ENCODE measurements around the gene MYO18A.
"Not testable (repeated sequence)": the region's sequence is repeated elsewhere in the genome, so short reads cannot be mapped to it uniquely, and the experiment has no call there.

Gene MYO18A
- total RNA-seq = 95.3 to 257 (median 197) reads per million in 4 experiments

GRCh38 chr17:29180034-29180787 is at the start of gene MYO18A:
Gene MYO18A (minus strand): TSS chr17:29180398. CDS start chr17:29166940, 13,458 bp downstream.
- peak; percentile 46 for DNase-seq

GRCh38 chr17:29225396-29225795 is 45.2 kb upstream of the MYO18A start:
- no peak for DNase-seq

GRCh38 chr17:29221338-29221737 is 41.1 kb upstream of the MYO18A start:
- not testable (repeated sequence) for DNase-seq

- peak; percentile 55 for DNase-seq
These were observed 39.3 kb upstream of the MYO18A start for GRCh38 chr17:29219378-29220047.

GRCh38 chr17:29216856-29217255 is 36.7 kb upstream of the MYO18A start:
- no peak for DNase-seq

GRCh38 chr17:29216181-29216580 is 36.0 kb upstream of the MYO18A start:
- DNase-seq = no peak

GRCh38 chr17:29215717-29216116 is 35.5 kb upstream of the MYO18A start:
- DNase-seq = no peak

- no peak for DNase-seq
These were observed 35.0 kb upstream of the MYO18A start for GRCh38 chr17:29215174-29215573.

- no peak for DNase-seq
These were observed 34.3 kb upstream of the MYO18A start for GRCh38 chr17:29214215-29215146.

- DNase-seq = no peak
These were observed 32.5 kb upstream of the MYO18A start for GRCh38 chr17:29212681-29213121.

- no peak for DNase-seq
These were observed 32.0 kb upstream of the MYO18A start for GRCh38 chr17:29212094-29212631.

GRCh38 chr17:29210879-29211278 is 30.7 kb upstream of the MYO18A start:
- no peak for DNase-seq

- DNase-seq = no peak
These were observed 28.9 kb upstream of the MYO18A start for GRCh38 chr17:29209073-29209472.

- no peak for DNase-seq
These were observed 27.8 kb upstream of the MYO18A start for GRCh38 chr17:29207975-29208374.

- no peak for DNase-seq
These were observed 24.8 kb upstream of the MYO18A start for GRCh38 chr17:29205047-29205446.

GRCh38 chr17:29204068-29204804 is 24.0 kb upstream of the MYO18A start:
- DNase-seq = not testable (repeated sequence)

GRCh38 chr17:29197516-29198272 is 17.5 kb upstream of the MYO18A start:
- DNase-seq = no peak

- DNase-seq = no peak
These were observed 16.7 kb upstream of the MYO18A start for GRCh38 chr17:29196769-29197515.

GRCh38 chr17:29195465-29196081 is 15.4 kb upstream of the MYO18A start:
- DNase-seq = no peak

GRCh38 chr17:29194669-29195068 is 14.5 kb upstream of the MYO18A start:
- no peak for DNase-seq
